ENCODE data around the gene CPNE4. TPM values are rescaled to one million over a fixed set of nuclear protein-coding genes. Genes with fewer than 3 reads are reported as not detected.

CPNE4 gene
- total and polyA plus RNA-seq, 9 of the 15 experiments (the other 6 are each of a cell fraction or from before 2014, with no cell fraction given), result not detected

GRCh38 chr3:131922356-131922755, 112.5 kb downstream of the CPNE4 start:
- ChIA-PET CTCF (ENCODE audit: low intra/inter-chr PET ratio) (no interaction called here), POLR2A (no interaction called here)
- no peak overlapping the region for H3K4me3 ChIP-seq
- H3K4me1 ChIP-seq (replicated peaks in 1 of 2; ENCODE audit: control insufficient read depth in 2 of 2, insufficient read depth in 2 of 2, low read length in 2 of 2), result no peaks in the 10 kb centered on the region
- TF ChIP-seq ZNF165 (CRISPR knock-in tag; IDR thresholded peaks at IDR 0.05; ENCODE audit: borderline replicate concordance) (no peak), L3MBTL2 (IDR thresholded peaks at IDR 0.05) (no peak), ZNF780A (CRISPR knock-in tag; IDR thresholded peaks at IDR 0.05) (no peak), ZNF3 (CRISPR knock-in tag; IDR thresholded peaks at IDR 0.05) (no peak)
- TF ChIP-seq, protein P1, sequence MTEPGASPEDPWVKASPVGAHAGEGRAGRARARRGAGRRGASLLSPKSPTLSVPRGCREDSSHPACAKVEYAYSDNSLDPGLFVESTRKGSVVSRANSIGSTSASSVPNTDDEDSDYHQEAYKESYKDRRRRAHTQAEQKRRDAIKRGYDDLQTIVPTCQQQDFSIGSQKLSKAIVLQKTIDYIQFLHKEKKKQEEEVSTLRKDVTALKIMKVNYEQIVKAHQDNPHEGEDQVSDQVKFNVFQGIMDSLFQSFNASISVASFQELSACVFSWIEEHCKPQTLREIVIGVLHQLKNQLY (CRISPR knock-in tag; conservative IDR thresholded peaks at IDR 0.05), result no peak
- TF ChIP-seq, protein P2, sequence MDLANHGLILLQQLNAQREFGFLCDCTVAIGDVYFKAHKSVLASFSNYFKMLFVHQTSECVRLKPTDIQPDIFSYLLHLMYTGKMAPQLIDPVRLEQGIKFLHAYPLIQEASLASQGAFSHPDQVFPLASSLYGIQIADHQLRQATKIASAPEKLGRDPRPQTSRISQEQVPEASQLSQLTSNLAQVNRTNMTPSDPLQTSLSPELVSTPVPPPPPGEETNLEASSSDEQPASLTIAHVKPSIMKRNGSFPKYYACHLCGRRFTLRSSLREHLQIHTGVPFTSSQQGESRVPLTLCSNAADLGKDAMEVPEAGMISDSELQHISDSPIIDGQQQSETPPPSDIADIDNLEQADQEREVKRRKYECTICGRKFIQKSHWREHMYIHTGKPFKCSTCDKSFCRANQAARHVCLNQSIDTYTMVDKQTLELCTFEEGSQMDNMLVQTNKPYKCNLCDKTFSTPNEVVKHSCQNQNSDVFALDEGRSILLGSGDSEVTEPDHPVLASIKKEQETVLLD (IDR thresholded peaks at IDR 0.05), result no peak
- H3K9me3 ChIP-seq (replicated peaks; ENCODE audit: control insufficient read depth, insufficient read depth, low read depth, low read length), result no peaks in the 10 kb centered on the region
- WGBS (ENCODE audit: insufficient coverage, low coverage, missing lambda C conversion rate), result 0% methylated on average over 1 of the region's 1 CpG
- no peaks in the 10 kb centered on the region for H3K36me3 ChIP-seq (ENCODE audit: control insufficient read depth, insufficient read depth, low read length)
- intact Hi-C loops (cut with micrococcal nuclease), result no loop called here
- H3K27ac ChIP-seq (ENCODE audit: extremely low read depth, low read depth, low read length), result no peak overlapping the region
- H3K4me2 ChIP-seq (ENCODE audit: insufficient read depth, low read length), result no peak overlapping the region
- no peak overlapping the region for H2AFZ ChIP-seq (ENCODE audit: low read depth, low read length)
- no peaks in the 10 kb centered on the region for H3K79me2 ChIP-seq (ENCODE audit: control insufficient read depth, insufficient read depth, low read length)
- no peak for FAIRE-seq
- H4K20me1 ChIP-seq (replicated peaks; ENCODE audit: control insufficient read depth, insufficient read depth, low read length), result no peaks in the 10 kb centered on the region
- no peak for ATAC-seq
- no peaks in the 10 kb centered on the region for H3K27me3 ChIP-seq (ENCODE audit: control insufficient read depth in 2 of 2, insufficient read depth in 2 of 2, low read length in 2 of 2)
- DNase-seq (ENCODE audit: extremely low read depth in 1 of 4, low spot score in 3 of 4), result no peak
- H3K9me1 ChIP-seq (ENCODE audit: control insufficient read depth, insufficient read depth, low read length), result no peaks in the 10 kb centered on the region
- in situ Hi-C loops (cut with MboI), result no loop called here
- no peak overlapping the region for H3K9ac ChIP-seq (ENCODE audit: insufficient read depth in 1 of 2, low read depth in 2 of 2, low read length in 2 of 2)
- no TSS peak for BruUV-seq (replicated peaks)

Data from K562 (cell line).